ENCODE measurements around the gene WASF2.

WASF2 gene

DNA sequence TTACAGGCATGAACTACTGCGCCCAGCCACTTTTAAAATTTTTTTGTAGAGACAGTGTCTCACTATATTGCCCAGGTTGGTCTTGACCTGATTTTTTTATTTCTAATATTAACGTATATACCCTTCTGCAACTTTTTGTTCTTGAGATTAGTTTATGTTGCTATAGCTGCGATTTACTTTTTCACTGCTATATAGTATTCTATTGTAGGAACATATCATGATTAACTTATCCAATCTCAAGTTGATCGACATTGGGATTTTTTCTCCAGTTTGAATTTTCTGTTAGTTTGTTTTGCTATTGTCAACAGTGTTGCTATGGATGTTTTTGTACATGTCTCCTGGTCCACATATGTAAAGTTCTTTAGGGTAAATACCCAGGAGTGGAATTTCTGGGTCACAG, 35.4 kb downstream of the WASF2 start:
- no peak overlapping the region for H3K27ac ChIP-seq
- no peaks in the 10 kb centered on the region for H3K36me3 ChIP-seq
- no peaks in the 10 kb centered on the region for H3K9me3 ChIP-seq (ENCODE audit: severe bottlenecking)
- TF ChIP-seq, protein P1, sequence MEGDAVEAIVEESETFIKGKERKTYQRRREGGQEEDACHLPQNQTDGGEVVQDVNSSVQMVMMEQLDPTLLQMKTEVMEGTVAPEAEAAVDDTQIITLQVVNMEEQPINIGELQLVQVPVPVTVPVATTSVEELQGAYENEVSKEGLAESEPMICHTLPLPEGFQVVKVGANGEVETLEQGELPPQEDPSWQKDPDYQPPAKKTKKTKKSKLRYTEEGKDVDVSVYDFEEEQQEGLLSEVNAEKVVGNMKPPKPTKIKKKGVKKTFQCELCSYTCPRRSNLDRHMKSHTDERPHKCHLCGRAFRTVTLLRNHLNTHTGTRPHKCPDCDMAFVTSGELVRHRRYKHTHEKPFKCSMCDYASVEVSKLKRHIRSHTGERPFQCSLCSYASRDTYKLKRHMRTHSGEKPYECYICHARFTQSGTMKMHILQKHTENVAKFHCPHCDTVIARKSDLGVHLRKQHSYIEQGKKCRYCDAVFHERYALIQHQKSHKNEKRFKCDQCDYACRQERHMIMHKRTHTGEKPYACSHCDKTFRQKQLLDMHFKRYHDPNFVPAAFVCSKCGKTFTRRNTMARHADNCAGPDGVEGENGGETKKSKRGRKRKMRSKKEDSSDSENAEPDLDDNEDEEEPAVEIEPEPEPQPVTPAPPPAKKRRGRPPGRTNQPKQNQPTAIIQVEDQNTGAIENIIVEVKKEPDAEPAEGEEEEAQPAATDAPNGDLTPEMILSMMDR (IDR thresholded peaks at IDR 0.05; ENCODE audit: low read depth, low read length), result no peak
- DNase-seq, result no peak
- no peak overlapping the region for H3K4me3 ChIP-seq (ENCODE audit: low read depth, low read length)
- no peaks in the 10 kb centered on the region for H3K27me3 ChIP-seq (ENCODE audit: insufficient read depth, low read depth, severe bottlenecking)

DNA sequence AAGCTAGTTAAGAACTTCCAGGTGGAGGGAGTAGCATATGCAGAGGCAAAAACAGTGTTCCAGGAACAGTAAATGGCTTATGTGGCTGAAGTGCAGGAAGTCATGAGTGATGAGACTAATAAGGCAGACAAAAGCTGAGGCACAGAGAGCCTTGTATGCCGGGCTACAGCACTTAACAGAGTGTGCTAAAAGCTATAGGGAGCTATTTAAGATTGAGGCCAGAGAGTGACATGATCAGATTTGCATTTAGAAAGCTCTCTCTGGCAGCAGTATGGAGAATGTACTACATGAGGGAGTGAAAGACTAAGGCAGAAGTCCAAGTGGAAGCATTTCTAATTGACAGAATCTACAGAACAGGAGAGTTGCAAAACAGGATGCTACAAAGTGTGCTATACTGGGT, 38.6 kb downstream of the WASF2 start:
- H3K27ac ChIP-seq, result no peak overlapping the region

DNA sequence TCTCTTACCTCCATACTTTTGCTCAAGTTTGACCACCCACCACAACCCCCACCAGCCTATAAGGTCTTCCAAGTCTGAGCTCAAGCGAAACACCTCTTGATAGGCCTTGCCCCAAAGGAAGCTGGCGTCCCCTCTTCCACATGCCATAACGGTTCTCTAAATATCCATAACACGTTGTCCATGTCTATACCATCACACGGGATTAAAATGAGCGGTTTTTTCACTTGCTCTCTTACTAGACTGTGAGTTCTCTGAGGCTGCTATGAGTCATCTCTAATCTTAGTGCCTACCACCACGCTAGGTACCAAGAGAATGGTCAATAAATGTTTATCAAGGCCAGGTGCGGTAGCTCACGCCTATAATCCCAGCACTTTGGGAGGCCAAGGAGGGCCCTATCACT, 41.0 kb downstream of the WASF2 start:
- Histone ChIP-seq H3K27me3 (ENCODE audit: insufficient read depth, low read depth, severe bottlenecking) (no peaks in the 10 kb centered on the region), H3K9me3 (ENCODE audit: severe bottlenecking) (no peaks in the 10 kb centered on the region), H3K27ac (no peak overlapping the region), H3K36me3 (peaks cover 2% of the 10 kb centered on the region), H3K4me3 (ENCODE audit: low read depth, low read length) (no peak overlapping the region)
- DNase-seq, result no peak
- TF ChIP-seq, protein P1 (IDR thresholded peaks at IDR 0.05; ENCODE audit: low read depth, low read length), result no peak

More for the DNA sequence above, 38.6 kb downstream of the WASF2 start:
- TF ChIP-seq, protein P1 (IDR thresholded peaks at IDR 0.05; ENCODE audit: low read depth, low read length), result no peak
- Histone ChIP-seq H3K9me3 (ENCODE audit: severe bottlenecking) (no peaks in the 10 kb centered on the region), H3K27me3 (ENCODE audit: insufficient read depth, low read depth, severe bottlenecking) (no peaks in the 10 kb centered on the region), H3K4me3 (ENCODE audit: low read depth, low read length) (no peak overlapping the region), H3K36me3 (peaks cover 2% of the 10 kb centered on the region)
- no peak for DNase-seq

DNA sequence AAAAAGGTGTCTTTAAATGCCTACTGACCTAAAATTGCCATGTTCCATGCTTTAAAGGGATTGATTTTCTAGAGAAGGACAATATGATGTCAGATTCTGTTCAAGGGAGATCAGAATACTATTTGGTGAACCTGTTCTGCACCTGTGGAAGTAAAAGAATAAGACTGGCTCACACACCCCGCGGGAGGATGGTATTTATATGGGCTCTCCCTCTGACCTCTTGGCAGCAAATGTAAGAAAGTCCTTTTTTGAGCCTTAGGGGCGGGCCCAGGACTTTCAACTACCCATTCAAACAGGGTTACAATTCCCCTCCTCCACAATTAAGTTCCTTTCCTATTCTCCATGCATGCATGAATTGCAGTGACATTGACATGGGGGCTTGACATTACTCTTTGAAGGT, 42.1 kb downstream of the WASF2 start:
- TF ChIP-seq, protein P1 (IDR thresholded peaks at IDR 0.05; ENCODE audit: low read depth, low read length), result no peak
- no peak overlapping the region for H3K4me3 ChIP-seq (ENCODE audit: low read depth, low read length)
- H3K27ac ChIP-seq, result no peak overlapping the region
- no peaks in the 10 kb centered on the region for H3K9me3 ChIP-seq (ENCODE audit: severe bottlenecking)
- no peak for DNase-seq
- H3K36me3 ChIP-seq, result peaks cover 2% of the 10 kb centered on the region
- H3K27me3 ChIP-seq (ENCODE audit: insufficient read depth, low read depth, severe bottlenecking), result no peaks in the 10 kb centered on the region

DNA sequence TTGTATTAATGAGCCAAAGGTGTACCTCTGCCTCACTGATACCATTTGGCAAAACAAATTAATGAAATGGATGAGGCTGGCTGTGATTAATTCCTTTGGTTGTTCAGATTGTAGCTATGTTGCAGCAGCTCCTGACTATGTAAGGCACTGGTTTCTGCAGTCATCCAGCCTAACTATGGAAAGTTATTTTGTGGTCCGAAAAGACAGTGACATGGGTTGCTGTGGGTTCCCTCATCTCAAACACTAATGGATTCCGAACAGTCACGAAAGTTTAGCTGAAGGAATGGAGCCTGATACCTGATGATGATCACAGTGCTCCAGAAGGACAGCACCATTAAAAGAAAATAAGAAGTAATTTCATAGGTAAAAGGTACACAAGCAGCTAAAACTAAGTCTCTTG, 42.6 kb downstream of the WASF2 start:
- TF ChIP-seq, protein P1 (IDR thresholded peaks at IDR 0.05; ENCODE audit: low read depth, low read length), result no peak
- Histone ChIP-seq H3K4me3 (ENCODE audit: low read depth, low read length) (no peak overlapping the region), H3K27me3 (ENCODE audit: insufficient read depth, low read depth, severe bottlenecking) (no peaks in the 10 kb centered on the region), H3K9me3 (ENCODE audit: severe bottlenecking) (no peaks in the 10 kb centered on the region), H3K36me3 (peaks cover 2% of the 10 kb centered on the region), H3K27ac (no peak overlapping the region)
- no peak for DNase-seq

DNA sequence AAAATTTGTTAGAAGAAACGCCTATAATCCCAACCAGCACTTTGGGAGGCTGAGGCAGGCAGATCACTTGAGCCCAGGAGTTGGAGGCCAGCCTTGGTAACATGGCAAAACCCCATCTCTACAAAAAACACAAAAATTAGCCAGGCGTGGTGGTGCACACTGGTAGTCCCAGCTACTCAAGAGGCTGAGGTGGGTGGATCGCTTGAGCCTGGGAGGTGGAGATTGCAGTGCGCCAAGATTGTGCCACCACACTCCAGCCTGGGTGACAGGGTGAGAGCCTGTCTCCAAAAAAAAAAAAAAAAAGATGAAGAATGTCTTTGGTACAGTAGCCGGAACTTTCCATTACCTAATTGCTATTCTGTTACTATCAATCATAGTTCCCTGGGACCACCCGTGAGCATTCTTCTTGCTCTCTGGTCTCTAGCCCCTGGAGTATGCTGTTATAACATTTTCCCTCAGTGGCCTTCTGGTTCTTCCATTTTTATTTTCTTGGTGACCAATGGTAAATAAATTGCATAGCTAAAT, 43.4 kb downstream of the WASF2 start:
- H3K36me3 ChIP-seq, result peaks cover 2% of the 10 kb centered on the region
- no peak overlapping the region for H3K27ac ChIP-seq

More for the DNA sequence above, 43.4 kb downstream of the WASF2 start:
- TF ChIP-seq, protein P1 (IDR thresholded peaks at IDR 0.05; ENCODE audit: low read depth, low read length), result no peak
- no peak overlapping the region for H3K4me3 ChIP-seq (ENCODE audit: low read depth, low read length)
- H3K27me3 ChIP-seq (ENCODE audit: insufficient read depth, low read depth, severe bottlenecking), result no peaks in the 10 kb centered on the region
- H3K9me3 ChIP-seq (ENCODE audit: severe bottlenecking), result no peaks in the 10 kb centered on the region
- no peak for DNase-seq

All from WERI-Rb-1 (cell line).